Mesothelial cell of epicardium (in vitro differentiated cells): ENCODE results near the gene HNRNPH2. TPM values are rescaled to one million over a fixed set of nuclear protein-coding genes. Genes with fewer than 3 reads are reported as not detected.
A peak's percentile ranks its signal among the peaks of the same experiment; 100 is the strongest.

Source experiments
- DNase-seq, 2 experiments: peaks; one replicate each; pipeline ENCODE4 v3.0.0; 2021; ENCODE audit warnings: low spot score in 2 of 2; ENCODE audit not compliant: unreplicated experiment in 2 of 2
- H3K27ac Mint-ChIP-seq: 2 replicates; pipeline ENCODE4 v1.8.0; 2021; ENCODE audit warnings: mixed read lengths
- H3K27me3 Mint-ChIP-seq: 2 replicates; pipeline ENCODE4 v1.8.0; 2021; ENCODE audit warnings: low read depth, mixed read lengths
- H3K36me3 Mint-ChIP-seq: 2 replicates; pipeline ENCODE4 v1.8.0; 2021; ENCODE audit warnings: mixed read lengths
- H3K4me1 Mint-ChIP-seq: 2 replicates; pipeline ENCODE4 v1.8.0; 2021; ENCODE audit warnings: mixed read lengths
- H3K4me3 Mint-ChIP-seq: 2 replicates; pipeline ENCODE4 v1.8.0; 2021; ENCODE audit warnings: mild to moderate bottlenecking, moderate library complexity, mixed read lengths
- H3K9me3 Mint-ChIP-seq: 2 replicates; pipeline ENCODE4 v1.8.0; 2021; ENCODE audit warnings: mixed read lengths
- total RNA-seq: library from RNA; stranded (reverse); gene quantifications from 3 replicates; pipeline ENCODE4 v1.2.1, GENCODE V29; 2021
- TF ChIP-seq, protein P1 (sequence below): fragments of 200-600 bp; sonication (generic); IDR thresholded peaks from one replicate; pipeline ENCODE4 v1.5.0; 2021; ENCODE audit warnings: antibody characterized with exemption; ENCODE audit not compliant: unreplicated experiment

Gene HNRNPH2
- total RNA-seq, 1 donor from 2014 or later: 63.0 TPM

DNA sequence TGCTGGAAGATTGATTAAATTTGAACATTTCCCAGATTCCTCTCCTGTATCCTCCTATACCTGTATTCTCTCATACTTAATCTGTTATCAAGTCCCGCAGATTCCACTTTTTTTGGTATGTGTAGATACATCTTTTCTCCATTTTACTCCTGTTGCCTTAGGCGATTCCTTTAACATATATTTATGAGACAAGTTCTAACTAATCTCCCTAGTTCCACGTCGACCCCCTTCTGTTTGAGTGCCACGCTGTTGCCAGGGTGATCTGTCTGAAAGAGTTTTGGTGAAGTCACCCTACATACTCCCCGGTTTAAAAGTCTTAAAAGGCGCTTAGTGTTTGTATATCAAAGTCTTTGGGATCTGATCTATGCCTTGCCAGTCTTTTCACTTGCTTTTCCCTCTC, 2.4 kb downstream of the HNRNPH2 start:
- Mint-ChIP-seq H3K9me3 (peaks cover 30% of the 10 kb centered on the region), H3K27ac (peak overlapping the region; percentile 79), H3K4me1 (peaks cover 23% of the 10 kb centered on the region), H3K4me3 (peak overlapping the region; percentile 48), H3K27me3 (no peaks in the 10 kb centered on the region), H3K36me3 (peaks cover 10% of the 10 kb centered on the region)
- no peak for DNase-seq
- TF ChIP-seq, protein P1, sequence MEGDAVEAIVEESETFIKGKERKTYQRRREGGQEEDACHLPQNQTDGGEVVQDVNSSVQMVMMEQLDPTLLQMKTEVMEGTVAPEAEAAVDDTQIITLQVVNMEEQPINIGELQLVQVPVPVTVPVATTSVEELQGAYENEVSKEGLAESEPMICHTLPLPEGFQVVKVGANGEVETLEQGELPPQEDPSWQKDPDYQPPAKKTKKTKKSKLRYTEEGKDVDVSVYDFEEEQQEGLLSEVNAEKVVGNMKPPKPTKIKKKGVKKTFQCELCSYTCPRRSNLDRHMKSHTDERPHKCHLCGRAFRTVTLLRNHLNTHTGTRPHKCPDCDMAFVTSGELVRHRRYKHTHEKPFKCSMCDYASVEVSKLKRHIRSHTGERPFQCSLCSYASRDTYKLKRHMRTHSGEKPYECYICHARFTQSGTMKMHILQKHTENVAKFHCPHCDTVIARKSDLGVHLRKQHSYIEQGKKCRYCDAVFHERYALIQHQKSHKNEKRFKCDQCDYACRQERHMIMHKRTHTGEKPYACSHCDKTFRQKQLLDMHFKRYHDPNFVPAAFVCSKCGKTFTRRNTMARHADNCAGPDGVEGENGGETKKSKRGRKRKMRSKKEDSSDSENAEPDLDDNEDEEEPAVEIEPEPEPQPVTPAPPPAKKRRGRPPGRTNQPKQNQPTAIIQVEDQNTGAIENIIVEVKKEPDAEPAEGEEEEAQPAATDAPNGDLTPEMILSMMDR: no peak

DNA sequence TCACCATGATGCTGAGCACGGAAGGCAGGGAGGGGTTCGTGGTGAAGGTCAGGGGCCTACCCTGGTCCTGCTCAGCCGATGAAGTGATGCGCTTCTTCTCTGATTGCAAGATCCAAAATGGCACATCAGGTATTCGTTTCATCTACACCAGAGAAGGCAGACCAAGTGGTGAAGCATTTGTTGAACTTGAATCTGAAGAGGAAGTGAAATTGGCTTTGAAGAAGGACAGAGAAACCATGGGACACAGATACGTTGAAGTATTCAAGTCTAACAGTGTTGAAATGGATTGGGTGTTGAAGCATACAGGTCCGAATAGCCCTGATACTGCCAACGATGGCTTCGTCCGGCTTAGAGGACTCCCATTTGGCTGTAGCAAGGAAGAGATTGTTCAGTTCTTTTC, 4.0 kb downstream of the HNRNPH2 start:
- Mint-ChIP-seq H3K4me1 (peaks cover 31% of the 10 kb centered on the region), H3K4me3 (no peak overlapping the region), H3K27ac (no peak overlapping the region), H3K27me3 (no peaks in the 10 kb centered on the region), H3K36me3 (peaks cover 10% of the 10 kb centered on the region), H3K9me3 (peaks cover 24% of the 10 kb centered on the region)
- DNase-seq: no peak
- TF ChIP-seq, protein P1: no peak

DNA sequence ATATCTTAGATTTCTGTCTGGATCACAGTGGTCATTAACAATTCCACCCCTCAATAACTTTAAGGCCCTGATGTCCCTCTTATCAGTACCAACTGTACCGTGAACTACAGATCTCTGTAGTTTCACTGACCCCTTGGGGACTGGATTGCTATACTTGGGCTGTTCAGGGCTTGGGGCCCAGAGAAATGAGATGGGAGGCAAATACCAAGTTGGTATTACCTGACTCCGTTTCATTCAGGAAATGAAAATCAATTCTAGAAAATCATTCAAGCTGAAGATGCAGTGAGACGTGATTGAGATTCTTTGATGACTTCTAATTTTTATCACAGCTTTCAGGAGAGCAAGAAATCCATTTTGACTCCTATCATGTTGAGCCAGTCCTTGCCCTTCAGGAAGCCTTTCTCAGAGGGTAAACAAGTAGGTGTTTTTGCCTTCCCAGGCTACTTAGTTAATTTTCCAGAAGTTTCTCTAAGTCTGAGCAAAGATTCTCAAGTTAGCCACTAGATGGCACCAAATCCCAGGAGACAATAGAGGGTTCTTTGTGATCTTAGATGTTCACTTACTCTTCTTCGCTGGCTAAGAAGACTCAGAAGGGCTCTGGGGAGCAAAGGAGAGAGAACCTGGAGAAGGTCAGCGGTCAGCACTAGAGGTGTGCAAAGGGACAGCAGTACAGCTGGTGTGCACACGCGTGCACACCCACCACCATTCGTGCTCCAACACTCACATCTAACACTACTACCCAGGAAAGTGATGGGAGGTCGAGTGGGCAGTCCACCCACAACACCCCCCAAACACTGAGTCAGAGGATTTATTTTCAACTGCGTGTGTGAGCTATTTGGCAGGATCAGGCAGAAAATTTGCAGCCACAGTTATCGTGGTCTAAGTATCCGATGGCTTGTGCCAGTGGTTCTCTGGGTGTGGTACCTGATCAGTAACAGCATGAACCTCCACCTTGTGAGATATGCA, 7.4 kb downstream of the HNRNPH2 start:
- H3K4me3 Mint-ChIP-seq: peak overlapping the region; percentile 22
- H3K9me3 Mint-ChIP-seq: peaks cover 26% of the 10 kb centered on the region
- H3K27ac Mint-ChIP-seq: peak overlapping the region; percentile 69
- H3K27me3 Mint-ChIP-seq: no peaks in the 10 kb centered on the region
- peaks cover 41% of the 10 kb centered on the region for H3K4me1 Mint-ChIP-seq
- peaks cover 10% of the 10 kb centered on the region for H3K36me3 Mint-ChIP-seq
- DNase-seq: no peak
- TF ChIP-seq, protein P1: peak; percentile 79

DNA sequence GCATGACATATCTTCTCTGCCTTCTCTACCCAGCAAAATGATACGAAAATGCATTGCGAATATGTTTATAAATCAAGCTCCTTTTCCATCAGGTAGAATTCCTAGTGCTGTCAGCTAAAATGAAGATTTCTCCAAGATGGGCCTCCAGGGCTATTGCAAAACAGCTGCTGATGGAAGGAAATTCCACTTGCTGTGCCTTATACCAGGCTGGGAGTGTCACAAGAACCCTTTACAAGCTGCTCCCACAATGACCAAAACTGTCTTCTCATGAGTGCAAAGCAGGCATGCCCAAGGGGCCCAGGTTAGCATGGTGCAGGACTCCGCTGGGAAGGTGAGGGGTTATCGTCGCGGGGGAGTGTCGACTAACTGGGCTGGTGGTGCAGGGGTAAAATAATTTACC, 8.7 kb downstream of the HNRNPH2 start:
- no peak for DNase-seq
- TF ChIP-seq, protein P1: no peak
- peak overlapping the region; percentile 92 for H3K4me3 Mint-ChIP-seq
- peaks cover 41% of the 10 kb centered on the region for H3K4me1 Mint-ChIP-seq
- no peaks in the 10 kb centered on the region for H3K27me3 Mint-ChIP-seq
- H3K27ac Mint-ChIP-seq: peak overlapping the region; percentile 100
- peaks cover 17% of the 10 kb centered on the region for H3K36me3 Mint-ChIP-seq
- H3K9me3 Mint-ChIP-seq: peaks cover 30% of the 10 kb centered on the region

DNA sequence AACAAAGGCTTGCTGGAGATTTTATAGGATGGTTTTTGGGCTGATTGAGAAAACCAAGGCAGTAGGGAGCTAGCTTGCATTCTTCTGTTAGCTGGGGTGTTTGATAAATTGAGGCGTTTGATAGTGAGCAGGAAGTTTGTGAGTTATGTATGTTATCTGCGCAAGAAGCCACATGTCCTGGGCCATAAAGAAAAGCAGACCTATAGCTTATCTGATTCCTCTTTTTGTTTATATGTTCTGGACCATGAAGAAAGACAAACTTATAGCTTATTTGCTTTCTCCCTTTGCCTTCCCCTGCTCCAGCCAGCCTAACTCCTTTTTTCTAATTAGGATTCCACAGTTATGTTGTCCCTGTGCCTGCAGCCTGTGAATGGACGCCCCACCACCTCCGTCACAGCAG, 9.2 kb downstream of the HNRNPH2 start:
- Mint-ChIP-seq H3K36me3 (peaks cover 16% of the 10 kb centered on the region), H3K9me3 (peaks cover 28% of the 10 kb centered on the region), H3K4me1 (peaks cover 42% of the 10 kb centered on the region), H3K27ac (peak overlapping the region; percentile 100), H3K27me3 (no peaks in the 10 kb centered on the region), H3K4me3 (peak overlapping the region; percentile 92)
- TF ChIP-seq, protein P1: no peak
- DNase-seq: no peak
